Panc1 (cell line): ENCODE data around the gene LCT.

Experiments
- POLR2AphosphoS5 ChIP-seq: IDR thresholded peaks from 2 replicates; pipeline ENCODE4 v1.6.1; 2012; ENCODE audit warnings: mild to moderate bottlenecking, low read depth, low read length, moderate library complexity
- TCF7L2 ChIP-seq: IDR thresholded peaks from 2 replicates; pipeline ENCODE4 v1.6.1; 2011; ENCODE audit warnings: mild to moderate bottlenecking, low read depth, low read length, inconsistent platforms
- TF ChIP-seq, protein P1 (sequence below): fragments of 450-650 bp; IDR thresholded peaks from 2 replicates; pipeline ENCODE4 v1.5.1; 2017; ENCODE audit warnings: mild to moderate bottlenecking

GRCh38 chr2:135838502-135838901, 1.5 kb upstream of the LCT start:
- TF ChIP-seq, protein P1, sequence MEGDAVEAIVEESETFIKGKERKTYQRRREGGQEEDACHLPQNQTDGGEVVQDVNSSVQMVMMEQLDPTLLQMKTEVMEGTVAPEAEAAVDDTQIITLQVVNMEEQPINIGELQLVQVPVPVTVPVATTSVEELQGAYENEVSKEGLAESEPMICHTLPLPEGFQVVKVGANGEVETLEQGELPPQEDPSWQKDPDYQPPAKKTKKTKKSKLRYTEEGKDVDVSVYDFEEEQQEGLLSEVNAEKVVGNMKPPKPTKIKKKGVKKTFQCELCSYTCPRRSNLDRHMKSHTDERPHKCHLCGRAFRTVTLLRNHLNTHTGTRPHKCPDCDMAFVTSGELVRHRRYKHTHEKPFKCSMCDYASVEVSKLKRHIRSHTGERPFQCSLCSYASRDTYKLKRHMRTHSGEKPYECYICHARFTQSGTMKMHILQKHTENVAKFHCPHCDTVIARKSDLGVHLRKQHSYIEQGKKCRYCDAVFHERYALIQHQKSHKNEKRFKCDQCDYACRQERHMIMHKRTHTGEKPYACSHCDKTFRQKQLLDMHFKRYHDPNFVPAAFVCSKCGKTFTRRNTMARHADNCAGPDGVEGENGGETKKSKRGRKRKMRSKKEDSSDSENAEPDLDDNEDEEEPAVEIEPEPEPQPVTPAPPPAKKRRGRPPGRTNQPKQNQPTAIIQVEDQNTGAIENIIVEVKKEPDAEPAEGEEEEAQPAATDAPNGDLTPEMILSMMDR = no peak
- TF ChIP-seq TCF7L2 (no peak), POLR2AphosphoS5 (no peak)
